ENCODE data around the gene RAB20.

- TF ChIP-seq, protein P1, sequence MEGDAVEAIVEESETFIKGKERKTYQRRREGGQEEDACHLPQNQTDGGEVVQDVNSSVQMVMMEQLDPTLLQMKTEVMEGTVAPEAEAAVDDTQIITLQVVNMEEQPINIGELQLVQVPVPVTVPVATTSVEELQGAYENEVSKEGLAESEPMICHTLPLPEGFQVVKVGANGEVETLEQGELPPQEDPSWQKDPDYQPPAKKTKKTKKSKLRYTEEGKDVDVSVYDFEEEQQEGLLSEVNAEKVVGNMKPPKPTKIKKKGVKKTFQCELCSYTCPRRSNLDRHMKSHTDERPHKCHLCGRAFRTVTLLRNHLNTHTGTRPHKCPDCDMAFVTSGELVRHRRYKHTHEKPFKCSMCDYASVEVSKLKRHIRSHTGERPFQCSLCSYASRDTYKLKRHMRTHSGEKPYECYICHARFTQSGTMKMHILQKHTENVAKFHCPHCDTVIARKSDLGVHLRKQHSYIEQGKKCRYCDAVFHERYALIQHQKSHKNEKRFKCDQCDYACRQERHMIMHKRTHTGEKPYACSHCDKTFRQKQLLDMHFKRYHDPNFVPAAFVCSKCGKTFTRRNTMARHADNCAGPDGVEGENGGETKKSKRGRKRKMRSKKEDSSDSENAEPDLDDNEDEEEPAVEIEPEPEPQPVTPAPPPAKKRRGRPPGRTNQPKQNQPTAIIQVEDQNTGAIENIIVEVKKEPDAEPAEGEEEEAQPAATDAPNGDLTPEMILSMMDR (IDR thresholded peaks at IDR 0.05), result no peak
- TF ChIP-seq POLR2A (IDR thresholded peaks at IDR 0.05), result no peak
Observed at GRCh38 chr13:110498765-110499164, 62.8 kb downstream of the RAB20 start.
